Stimulated activated CD8-positive, alpha-beta memory T cell treated with anti-CD3 and anti-CD28 coated beads, Interleukin-15, amount 100 ng/mL, for 1 hour (primary cell): Measurements from ENCODE around the gene TMIGD1.

Source experiments
- DNase-seq: peaks from one replicate; pipeline ENCODE4 v3.0.0-alpha.2; 2020; ENCODE audit warnings: low read depth

The TMIGD1 gene

GRCh38 chr17:30290077-30290476, 43.8 kb downstream of the TMIGD1 start:
- DNase-seq = no peak

- DNase-seq = no peak
These were observed 54.7 kb downstream of the TMIGD1 start for GRCh38 chr17:30279156-30279555.

DNA sequence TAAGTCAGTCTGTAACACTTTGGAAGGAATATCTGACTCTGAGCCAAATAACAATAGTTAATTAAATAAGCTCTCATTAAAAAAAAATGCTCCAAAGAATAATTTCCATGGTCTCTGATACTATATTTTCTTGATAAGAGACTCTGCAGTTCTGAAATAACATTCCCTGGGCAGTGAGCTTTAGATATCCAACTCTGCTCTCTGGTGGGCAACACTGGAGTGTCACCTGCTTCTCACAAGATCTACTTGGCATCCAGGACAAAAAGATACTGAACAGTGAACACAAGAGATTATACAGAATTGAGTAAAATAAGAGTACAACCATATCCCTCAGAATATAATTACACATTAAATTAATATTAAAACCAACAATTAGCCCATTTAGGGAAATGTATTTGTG, 55.8 kb downstream of the TMIGD1 start:
- DNase-seq = no peak

DNA sequence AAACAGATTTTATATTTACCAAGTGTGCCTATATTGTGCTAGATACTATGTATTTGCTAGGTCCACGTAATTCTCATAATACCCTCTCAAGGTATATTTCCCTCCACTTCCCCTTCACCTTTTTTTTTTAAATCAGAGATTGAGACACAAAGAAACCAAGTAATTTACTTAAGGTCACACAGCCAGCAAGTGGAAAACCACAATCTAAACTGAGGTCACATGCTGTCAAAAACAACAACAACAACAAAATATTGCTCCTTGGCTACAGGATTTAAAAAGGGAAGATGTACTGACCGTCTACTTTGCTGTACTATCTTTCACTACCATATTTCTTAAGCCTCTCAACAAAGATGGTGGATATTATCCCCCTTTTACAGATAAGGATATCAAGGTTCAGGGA, 57.9 kb downstream of the TMIGD1 start:
- no peak for DNase-seq

- DNase-seq = no peak
These were observed 59.0 kb downstream of the TMIGD1 start for GRCh38 chr17:30274887-30275286.

DNA sequence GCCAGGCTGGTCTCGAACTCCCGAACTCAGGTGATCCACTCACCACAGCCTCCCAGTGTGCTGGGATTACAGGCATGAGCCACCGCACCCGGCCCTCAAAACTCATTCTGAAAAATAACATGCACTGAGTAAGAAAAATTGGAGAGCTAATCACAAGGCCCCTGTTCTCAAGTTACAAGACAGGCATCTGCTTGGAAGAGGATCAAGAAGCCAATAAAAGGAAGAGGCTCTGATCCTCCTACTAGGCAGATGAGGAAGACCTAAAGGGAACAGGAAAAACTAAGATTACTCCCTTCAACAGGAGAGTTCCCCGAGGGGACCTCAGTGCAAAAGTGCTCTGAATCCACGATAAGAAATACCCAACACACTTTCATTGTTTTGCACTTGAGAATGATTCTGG, 60.5 kb downstream of the TMIGD1 start:
- no peak for DNase-seq

GRCh38 chr17:30271102-30271501, 62.8 kb downstream of the TMIGD1 start:
- DNase-seq = no peak

GRCh38 chr17:30267625-30268024, 66.2 kb downstream of the TMIGD1 start:
- no peak for DNase-seq
